Stimulated activated CD4-positive, alpha-beta T cell treated with anti-CD3 and anti-CD28 coated beads, Interleukin-12 subunit alpha, Interleukin-12 subunit beta, amount 100 ng/mL, for 48 hours (primary cell): ENCODE data around the gene NWD2.

ENCODE experiments used
- DNase-seq, 3 donors: peaks; one replicate each; pipeline ENCODE4 v3.0.0-alpha.2; 2020; ENCODE audit warnings: low read depth in 2 of 3, low spot score in 1 of 3

The NWD2 gene

DNA sequence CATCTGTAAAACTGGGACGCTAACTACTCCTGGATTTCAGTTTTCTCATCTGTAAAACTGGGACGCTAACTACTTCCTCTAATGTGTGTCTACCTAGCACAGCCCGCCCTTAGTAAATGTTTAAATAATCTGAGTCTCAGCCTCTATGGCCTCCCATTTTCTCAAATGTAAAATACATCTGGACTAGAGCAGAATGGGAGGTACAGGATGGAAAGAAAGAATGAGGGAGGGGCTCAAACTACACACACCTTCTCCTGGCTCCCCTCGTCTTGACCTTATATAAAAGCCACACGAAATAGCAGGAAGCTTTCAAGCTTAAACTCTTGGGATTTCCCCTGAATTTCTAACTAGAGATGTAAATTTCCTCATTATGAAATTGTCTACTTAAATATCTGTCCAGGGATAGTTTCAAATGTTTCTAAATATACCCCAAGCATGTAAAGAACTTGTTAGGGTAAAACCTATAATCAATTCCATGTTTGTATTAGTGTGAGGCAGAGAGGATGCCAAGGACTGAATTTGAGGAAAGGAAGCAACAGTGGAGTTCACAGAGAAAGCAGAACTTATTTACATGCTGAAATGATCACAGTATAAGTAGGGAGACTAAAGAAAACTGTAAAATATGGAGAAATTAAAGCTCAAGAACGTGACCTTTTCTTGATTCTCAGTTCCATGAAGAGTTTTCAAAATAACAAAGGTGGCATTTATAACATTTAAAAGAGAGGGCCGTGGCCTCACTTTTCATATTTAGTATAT, 220.0 kb downstream of the NWD2 start:
- DNase-seq = no peak

DNA sequence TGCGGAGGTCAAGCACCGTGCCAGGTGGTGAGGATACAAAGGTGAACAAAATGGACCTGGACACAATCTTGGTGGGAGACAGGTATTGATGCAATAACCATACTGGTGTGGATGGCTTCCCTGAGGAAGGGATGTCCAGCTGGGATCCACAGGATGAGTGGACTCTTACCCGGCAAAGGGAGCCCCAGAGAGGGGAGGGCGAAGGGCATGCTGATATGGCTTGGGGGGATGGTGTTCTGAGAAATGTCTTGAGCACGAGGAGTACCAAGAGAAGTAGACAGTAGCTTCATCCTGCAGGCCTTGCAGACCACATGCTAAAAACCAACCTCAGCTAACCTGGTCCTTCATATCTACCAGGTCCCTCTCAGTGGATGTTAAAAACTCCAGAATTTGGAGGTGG, 220.8 kb downstream of the NWD2 start:
- no peak for DNase-seq

DNA sequence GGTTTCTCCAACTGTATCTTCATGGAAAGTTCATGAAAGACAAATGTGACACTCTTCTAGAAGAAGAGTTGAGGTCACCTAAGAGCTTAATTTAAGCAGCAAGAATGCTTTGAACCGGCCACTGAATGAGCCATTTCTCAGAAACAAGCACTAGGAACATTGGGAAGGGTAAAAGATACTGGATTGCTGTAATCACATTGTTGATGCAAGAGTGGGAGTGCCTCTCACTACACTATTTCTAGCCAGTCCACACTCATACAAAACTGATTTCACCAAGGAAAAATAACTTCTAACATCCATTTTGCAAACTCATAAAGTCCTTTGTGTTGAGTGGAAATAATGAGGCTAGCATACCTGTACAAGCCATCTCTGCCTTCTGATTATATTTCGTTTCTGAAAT, 221.3 kb downstream of the NWD2 start:
- no peak for DNase-seq

DNA sequence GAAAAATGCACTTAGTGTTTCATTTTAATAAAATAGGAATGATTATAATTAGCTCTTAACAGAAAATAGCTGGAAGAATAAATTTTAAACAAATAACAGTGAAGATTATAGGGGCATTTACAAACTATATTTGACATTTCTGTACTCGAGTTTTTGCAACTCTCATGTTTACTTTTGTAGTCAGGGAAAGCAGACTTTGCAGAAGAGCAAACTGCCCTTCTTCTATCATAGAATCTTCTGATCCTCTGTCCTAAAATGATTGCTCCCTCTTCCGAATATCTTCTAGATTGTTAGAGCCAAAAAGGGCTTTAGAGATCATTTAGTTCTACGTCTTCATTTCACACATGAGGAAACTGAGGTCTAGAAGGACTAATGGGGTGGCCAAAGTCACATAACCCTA, 222.7 kb downstream of the NWD2 start:
- DNase-seq = no peak

DNA sequence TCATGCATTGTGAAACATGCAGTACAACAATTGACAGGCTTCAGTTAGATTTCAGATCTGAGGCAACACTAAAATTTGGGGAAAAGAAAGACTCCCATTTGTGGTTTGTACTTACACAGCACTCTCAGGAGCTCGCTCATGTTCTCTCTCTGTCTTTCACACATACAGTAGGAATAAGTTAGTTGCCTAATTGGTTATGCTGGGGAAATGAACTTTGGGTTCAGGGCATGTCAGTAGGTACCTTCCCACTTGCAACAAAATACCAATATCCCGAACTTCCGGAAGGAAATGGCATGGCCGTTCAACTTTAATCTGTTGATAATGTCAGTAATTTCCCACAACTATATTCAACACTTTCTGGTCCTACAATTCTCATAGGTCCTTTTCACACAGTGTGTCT, 223.3 kb downstream of the NWD2 start:
- DNase-seq = no peak

DNA sequence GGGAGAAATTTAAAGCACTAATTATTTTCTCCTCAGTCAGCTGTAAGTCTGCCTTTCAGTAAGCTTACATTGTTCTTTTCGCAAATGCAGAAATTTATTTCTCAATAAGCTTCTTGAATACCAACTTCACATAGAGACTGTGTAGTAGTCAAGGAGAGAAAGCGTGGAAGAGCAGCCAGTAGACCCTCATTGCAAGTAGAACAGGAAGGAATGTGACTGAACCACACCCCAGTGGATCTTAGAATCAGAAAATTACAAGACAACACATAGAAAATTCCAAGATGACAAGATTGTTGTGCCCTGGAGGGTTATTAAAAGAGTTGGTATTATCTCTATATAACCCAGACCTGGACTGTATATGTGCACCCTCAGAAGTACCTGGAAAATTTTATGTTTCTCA, 224.7 kb downstream of the NWD2 start:
- DNase-seq = no peak

DNA sequence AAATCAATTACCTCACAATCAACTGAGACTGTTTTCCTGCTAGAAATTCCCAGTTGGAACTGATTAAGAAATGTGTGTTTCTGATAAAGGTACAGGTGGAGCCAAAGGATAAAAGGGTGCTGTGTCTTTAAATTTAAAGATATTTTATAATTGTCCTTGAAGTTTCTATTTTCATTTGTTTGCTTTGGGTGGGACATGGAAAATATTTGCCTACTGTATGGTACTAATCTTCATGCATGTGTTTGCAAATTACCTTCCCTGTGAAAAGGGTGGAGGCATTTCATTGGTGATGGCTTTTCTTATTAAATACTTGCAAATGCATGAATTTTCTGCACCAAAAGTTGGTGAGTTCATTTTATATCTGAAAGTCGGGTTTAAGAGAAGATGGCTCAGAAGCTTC, 225.7 kb downstream of the NWD2 start:
- DNase-seq = no peak

DNA sequence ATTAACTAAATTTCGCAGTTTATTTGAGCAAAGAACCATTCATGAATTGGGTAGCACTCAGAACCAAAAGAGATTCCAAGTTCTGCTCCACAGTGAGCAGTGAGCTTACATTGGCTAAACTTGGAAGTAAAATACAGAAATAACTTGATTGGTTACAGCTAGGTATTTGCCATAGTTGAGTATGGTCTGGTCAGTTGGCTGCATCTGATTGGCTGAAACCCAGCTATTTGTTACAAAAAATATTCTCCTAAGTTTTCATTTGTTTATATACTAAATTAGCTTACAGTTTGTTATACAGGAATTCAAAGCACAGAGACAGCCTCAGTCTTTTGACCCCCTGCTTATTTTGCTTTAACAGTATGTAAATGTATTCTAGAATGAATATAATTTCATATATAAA, 226.6 kb downstream of the NWD2 start:
- no peak for DNase-seq

DNA sequence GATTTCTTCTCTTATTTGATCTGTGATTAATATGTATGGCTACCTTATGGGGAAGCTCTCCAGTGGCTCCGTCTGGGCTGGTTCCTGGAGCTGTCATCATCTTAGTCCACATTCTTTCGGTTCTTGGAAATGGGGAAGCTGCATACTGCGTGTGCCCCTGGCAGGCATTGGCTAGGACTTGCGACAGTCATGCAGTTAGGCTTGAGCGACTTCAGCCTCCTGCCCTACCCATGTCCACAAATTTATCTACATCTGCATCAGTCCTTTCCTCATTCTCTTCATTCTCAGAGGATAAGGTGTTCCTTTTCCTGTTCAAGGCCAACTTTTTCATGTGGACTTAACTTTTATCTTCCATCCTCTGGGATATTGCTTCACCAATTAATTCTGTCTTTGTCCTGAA, 227.4 kb downstream of the NWD2 start:
- no peak for DNase-seq

DNA sequence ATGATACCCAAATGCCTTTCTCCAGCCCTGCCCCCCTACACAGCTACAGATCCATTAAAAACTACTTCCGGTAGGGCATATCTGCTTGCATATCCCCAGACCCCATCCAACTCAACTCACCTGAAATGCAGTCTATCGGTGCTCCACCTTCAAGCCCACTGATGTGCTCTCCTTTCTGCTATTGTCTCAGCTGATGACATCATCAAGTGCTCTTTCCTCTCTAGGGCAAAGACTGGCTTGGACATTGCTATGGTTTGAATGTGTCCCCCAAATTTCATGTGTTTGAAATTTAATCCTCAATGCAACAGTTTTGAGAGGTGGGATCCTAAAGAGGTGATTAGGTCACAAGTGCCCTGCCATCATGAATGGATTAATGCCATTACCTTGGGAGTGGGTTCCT, 229.3 kb downstream of the NWD2 start:
- no peak for DNase-seq

DNA sequence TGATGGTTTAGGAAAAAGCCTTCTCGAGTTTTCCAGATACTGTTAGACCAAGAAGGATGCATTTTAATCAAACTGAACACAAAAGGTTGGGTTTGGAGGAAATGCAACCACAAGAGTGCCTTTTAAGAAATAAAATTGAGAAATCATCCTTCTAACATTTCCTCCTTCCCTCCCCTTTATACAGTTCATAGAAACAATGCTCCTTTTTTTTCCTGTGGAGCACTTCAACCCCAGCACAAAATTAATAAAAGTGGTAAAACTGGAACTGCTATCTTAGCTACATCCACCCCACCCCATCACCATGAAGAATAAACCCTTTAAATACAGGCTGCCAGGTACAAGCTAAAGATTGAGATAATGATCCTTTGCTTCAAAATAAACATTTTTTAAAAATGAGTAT, 230.5 kb downstream of the NWD2 start:
- no peak for DNase-seq

DNA sequence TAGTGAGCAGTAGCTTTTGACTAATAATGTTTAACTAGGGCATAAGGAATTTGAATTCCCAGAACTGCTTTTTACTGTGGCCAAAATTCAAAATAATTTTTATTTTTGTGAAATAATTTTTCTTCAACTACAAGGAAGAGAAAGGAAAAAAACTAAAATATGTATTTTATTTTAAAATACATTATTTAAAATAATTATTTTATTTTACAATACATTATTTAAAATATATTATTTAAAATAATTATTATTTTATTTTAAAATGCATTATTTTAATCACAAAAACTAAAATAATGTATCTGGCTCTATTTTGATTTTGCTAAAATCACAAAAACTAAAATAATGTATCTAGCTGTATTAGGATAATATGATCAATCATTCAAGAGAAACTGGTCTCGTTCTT, 231.2 kb downstream of the NWD2 start:
- DNase-seq = no peak

DNA sequence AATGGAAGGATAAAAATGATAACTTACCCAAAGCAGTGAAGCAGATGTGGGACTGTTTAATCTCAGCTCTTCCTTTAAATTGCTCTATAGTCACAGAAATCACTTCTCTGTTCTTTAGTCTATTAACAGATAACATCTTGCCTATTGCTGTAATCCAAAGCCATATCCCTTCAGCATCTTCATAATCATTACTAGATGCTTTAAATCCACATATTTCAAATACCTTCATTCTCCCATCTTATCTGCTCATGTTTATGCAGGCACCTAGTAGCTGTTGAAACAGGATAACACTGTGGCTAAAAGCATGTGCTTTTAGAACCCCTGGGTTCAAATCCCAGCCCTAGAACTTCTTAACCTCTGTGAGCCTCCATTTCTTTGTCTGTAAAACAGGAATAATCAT, 231.7 kb downstream of the NWD2 start:
- DNase-seq = no peak

DNA sequence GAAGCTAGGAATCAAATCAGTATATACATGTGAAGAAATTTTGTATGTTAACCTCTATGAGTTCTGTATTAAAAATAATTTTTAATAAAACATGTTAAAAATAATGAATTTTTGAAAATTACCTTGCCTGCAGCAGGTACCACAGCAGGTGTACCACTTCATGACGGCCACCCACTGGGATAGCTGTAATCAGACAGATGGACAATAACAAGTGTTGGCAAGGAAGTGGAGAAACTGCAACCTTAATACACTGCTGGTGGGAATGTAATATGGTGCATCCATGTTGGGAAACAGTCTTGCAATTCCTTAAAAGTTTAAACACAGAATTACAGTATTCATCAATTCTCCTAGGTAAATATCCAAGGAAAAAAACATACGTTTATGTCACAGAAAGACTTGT, 232.1 kb downstream of the NWD2 start:
- DNase-seq = no peak

DNA sequence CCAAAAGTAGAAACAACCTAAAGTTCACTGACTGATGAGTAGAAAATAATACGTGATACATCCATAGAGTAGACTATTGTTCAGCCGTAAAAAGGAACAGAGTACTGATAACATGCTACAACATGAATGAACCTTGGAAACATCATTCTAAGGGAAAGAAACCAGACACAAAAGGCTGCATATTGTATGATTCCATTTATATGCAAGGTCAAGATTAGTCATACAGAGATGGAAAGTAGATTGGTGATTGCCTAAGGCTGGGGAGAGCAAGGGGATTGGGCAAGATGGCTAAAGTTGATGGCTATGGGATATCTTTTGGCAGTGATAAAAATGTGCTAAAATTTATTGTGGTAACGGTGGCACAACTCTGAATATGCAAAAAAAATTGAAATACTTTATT, 232.6 kb downstream of the NWD2 start:
- no peak for DNase-seq

DNA sequence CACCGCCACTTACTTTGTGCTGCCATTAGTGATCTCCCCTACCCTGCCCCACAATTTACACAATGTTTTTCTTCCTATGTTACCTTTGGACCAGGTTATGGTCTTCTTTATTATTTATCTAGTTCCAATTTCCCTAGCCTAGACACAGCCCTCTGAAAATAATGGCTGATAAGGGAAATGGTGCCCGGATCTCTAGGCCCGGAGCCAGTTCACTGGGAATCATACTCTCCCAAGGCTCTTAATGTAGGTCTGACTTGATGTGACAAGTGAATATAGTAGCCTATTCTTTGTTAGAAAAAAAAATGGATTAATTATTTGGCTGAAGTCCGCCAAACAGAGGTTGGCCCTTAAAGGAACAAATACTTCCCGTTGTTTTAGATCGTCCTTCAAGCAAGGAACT, 233.6 kb downstream of the NWD2 start:
- DNase-seq = no peak

DNA sequence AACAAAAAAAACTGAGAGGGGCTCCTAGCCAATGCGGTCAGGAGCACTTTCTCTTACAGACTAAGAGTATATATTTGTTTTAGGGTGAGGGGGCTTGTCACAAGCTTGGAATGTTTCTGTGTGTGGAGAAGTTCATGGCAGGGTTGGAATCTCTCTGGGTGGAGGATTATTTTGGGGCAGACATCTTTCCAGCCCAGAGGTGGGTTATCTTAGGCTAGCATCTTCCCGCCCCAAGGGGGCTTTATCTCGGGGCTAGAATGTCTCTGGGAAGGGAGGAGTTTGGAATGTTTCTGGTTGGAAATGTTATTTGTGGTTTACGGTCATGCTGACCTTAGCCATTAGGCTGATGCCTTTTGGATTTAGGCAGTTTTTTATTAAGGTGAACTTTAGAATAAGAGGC, 236.0 kb downstream of the NWD2 start:
- DNase-seq = no peak

DNA sequence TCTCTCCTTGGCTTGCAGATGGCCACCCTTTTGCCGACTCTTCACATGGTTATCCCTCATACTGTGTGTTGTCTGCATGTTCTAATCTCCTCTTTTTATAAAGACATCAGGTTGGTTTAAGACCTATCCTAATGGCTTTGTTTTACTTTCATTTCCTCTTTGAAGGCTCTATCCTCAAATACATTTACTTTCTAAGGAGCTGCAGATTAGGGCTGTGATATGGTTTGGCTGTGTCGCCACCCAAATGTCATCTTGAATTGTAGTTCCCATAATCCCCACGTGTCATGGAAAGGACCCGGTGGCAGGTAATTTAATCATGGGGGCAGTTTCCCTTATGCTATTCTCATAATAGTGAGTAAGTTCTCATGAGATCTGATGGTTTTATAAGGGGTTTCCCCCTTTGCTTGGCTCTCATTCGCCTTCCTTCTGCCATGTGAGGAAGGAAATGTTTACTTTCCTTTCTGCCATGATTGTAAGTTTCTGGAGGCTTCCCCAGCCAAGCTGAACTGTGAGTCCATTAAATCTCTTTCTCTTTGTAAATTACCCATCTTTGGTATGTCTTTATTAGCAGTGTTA, 237.1 kb downstream of the NWD2 start:
- DNase-seq = peak in 1 of 3 donors; percentile 1

DNA sequence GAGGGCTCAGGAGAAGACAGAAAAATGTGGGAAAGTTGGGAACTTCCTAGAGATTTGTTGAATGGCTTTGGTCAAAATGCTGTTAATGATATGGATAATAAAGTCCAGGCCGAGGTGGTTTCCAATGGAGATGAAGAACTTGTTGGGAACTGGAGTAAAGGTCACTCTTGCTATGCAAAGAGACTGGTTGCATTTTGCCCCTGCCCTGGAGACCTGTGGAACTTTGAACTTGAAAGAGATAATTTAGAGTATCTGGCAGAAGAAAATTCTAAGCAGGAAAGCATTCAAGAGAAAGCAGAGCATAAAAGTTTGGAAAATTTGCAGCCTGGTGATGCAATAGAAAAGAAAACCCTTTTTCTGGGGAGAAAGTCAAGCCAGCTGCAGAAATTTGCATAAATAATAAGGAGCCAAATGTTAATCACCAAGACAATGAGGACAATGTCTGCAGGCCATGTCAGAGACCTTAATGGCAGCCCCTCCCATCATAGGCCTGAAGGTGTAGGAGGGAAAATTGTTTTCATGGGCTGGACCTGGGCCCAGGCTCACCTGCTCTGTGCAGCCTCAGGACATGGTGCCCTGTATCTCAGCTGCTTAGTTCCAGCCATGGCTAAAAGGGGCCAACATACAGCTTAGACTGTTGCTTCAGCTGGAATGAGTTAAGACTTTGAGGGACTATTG, 237.8 kb downstream of the NWD2 start:
- no peak for DNase-seq

DNA sequence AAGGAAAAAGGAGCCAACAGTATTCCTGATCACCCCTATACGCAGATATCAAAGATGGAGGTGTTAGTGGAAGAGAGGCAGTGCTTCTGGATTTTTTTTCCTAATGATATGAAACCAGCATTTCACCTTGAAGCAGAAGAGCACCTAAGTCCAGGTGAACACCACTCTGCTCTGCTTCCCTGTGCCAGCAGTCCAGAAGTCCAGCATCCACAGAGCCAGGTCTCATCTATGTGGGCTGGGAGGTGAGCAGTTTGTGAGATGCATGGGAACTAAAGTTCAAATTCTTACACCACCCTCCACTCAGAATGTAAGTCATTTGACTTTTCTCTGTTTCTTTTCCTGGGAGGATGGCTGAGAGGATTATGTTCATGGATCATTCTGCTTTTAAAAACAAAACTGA, 239.1 kb downstream of the NWD2 start:
- no peak for DNase-seq

DNA sequence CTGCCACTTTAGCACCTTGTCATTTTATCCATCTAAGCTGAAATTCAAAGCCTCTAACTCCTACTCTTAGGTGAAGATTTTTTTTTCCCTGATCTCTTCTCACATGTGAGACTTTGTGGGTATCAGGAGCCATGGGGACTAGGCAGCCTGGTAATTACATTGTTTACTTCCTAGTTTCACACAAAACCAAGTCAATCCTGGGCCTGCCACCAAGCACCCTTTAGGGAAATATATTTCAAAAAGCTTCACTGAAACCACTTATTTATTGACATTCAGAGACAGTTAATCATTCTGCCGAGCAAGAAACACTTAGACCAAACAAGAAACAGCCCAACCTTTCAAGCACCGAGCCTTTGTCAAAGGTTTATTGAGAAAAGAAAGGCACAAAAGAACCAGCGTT, 241.6 kb downstream of the NWD2 start:
- no peak for DNase-seq

DNA sequence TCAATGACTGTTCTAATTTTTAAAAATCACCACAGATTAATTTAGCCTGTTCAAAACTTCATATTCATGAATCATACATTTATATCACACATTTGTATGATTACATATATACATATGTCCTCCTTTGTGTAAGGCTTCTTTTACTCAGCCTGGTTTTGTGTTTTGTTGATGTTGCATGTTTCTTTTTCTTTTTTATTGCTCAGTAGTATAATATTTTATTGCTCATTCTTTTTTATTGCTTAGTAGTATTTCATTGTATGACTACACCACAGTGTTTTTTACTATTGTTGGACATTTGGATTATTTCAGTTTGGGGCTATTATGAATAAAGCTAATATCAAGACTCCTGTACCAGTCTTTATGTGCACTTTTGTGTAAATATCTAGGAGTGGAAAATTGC, 243.1 kb downstream of the NWD2 start:
- DNase-seq = no peak

DNA sequence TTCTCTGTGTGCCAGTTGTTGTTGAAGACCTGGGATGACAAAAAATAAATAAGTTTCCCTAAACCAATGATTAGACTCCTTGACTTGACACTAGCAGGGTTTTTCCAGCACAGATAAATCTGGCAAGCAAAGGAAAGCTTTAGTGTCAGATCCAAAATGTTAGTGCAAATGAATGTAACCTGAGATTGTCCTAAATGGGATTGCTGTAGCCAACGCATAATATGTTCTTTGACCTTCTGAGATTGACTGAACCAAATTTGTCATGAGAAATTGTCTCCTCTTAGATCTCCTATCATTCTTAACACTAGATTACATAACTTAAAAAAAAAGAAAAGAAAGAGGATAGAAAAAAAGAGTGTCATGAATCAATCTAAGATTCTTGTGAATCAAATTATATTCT, 245.2 kb downstream of the NWD2 start:
- DNase-seq = no peak
